ENCODE measurements around the gene NFIX. TPM values are rescaled to one million over a fixed set of nuclear protein-coding genes. Genes with fewer than 3 reads are reported as not detected.

Gene NFIX
- polyA plus RNA-seq, 3 donors from 2014 or later, result 0.49 TPM; not detected in 2

GRCh38 chr19:13102666-13103580, 107.6 kb downstream of the NFIX start, which contains the start of gene LYL1:
Gene LYL1, minus strand, starts transcription at chr19:13102858. Its CDS starts 1,687 bp downstream, at chr19:13101171.
- DNase-seq, result peak in 1 of 3 donors; percentile 32
- H3K4me1 Mint-ChIP-seq, result peaks cover 46% of the 10 kb centered on the region in 2 donors
- peak within 1 kb of the TSS in 3 of 6 donors; percentile 14 to 64 (median 55) for H3K27ac Mint-ChIP-seq
- peaks cover 2 to 6% (median 4%) of the 10 kb centered on the region in 6 donors for H3K9me3 Mint-ChIP-seq
- H3K27me3 Mint-ChIP-seq (ENCODE audit: low read depth in 3 of 3), result peaks cover 22 to 28% (median 23%) of the 10 kb centered on the region in 3 donors
- H3K36me3 Mint-ChIP-seq, result no peaks in the 10 kb centered on the region
- H3K4me3 Mint-ChIP-seq, result peak within 1 kb of the TSS; percentile 45 to 70 (median 63)

GRCh38 chr19:13103581-13104359, 108.5 kb downstream of the NFIX start:
- Mint-ChIP-seq H3K9me3 (peaks cover 2 to 5% (median 4%) of the 10 kb centered on the region in 6 donors), H3K36me3 (no peaks in the 10 kb centered on the region), H3K4me3 (peak overlapping the region; percentile 90 to 98 (median 93)), H3K27ac (peak overlapping the region in 1 of 6 donors; percentile 87), H3K27me3 (ENCODE audit: low read depth in 3 of 3) (peaks cover 16 to 22% (median 20%) of the 10 kb centered on the region in 3 donors), H3K4me1 (peaks cover 39 to 41% of the 10 kb centered on the region in 2 donors)
- no peak for DNase-seq

DNA sequence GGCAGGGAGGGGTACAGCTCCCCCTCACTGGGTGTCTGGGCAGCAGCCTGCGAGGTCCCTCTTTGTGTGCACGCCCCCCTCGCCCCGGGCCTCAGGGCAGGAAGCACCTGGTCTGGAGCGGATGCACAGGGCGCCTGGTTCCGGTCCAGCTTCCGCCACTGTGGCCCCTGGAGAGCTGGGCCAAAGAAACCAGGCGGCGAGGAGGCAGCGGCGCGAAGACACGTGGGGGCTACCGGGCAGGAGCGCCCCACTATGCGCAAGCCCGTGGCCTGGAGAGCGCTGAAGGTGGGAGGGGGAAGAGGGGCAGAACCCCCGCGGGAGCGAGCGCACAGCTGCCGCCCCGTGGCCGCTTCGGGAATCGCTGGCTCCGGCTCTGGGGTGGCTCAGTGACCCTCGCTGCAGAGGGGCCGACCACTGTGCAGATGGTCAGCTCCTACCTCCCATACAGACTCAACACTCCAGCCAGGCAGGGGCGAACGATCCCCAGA, 109.1 kb downstream of the NFIX start:
- Mint-ChIP-seq H3K27me3 (ENCODE audit: low read depth in 3 of 3) (peaks cover 13 to 18% (median 15%) of the 10 kb centered on the region in 3 donors), H3K27ac (peak overlapping the region; percentile 68 to 90 (median 88)), H3K9me3 (peaks cover 0 to 5% (median 4%) of the 10 kb centered on the region in 6 donors), H3K36me3 (no peaks in the 10 kb centered on the region), H3K4me3 (peak overlapping the region; percentile 90 to 98 (median 93)), H3K4me1 (peaks cover 33 to 38% of the 10 kb centered on the region in 2 donors)
- DNase-seq, result peak; percentile 57 to 68 (median 65)

DNA sequence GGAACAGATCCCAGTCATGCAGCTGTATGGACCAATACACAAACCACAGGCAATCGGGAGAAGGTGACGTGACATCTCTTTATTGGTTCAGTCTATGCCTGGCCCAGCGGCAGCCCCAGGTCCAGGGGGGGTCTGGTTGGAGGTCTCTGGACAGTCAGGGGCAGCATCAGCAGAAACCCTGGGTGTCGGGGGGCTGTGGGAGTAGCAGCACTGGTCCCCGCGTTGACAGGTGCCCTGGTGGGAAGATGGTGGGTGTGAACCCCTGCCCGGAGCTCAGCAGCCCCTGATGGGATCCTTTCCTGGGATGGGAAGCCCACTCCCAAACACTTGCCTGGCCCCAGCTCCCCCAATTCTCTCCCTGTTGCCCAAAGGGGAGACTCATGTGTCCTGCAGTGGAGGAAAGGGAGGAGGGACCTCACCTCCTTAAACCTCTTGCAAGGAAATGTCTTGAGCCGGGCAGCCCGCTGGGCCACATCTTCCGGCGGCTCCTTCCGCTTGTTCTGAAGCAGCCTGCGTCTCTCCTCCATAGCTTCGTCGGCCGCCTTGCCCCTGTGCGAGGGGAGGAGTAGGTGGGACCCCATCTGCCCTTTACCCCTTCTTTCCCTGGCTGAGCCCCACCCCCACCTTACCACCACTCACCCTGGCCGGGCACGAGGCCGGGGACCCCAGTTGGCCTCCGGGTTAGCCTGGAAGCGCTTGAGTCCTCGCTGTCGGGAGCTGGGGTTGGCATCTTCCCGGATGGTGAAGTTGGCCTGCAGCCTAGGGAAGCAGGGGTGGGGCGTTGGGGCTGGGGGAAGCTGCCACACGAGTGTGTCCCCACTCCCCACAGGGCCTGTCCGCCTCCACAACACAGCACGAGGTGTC, 109.8 kb downstream of the NFIX start:
- Mint-ChIP-seq H3K36me3 (peaks cover 0 to 4% (median 0%) of the 10 kb centered on the region in 3 donors), H3K27me3 (ENCODE audit: low read depth in 3 of 3) (peaks cover 8 to 11% (median 9%) of the 10 kb centered on the region in 3 donors), H3K4me3 (peak overlapping the region; percentile 90 to 98 (median 93)), H3K27ac (peak overlapping the region; percentile 68 to 90 (median 88)), H3K4me1 (peaks cover 26 to 31% of the 10 kb centered on the region in 2 donors), H3K9me3 (peaks cover 0 to 3% (median 2%) of the 10 kb centered on the region in 6 donors)
- peak in 2 of 3 donors; percentile 37 to 51 for DNase-seq

DNA sequence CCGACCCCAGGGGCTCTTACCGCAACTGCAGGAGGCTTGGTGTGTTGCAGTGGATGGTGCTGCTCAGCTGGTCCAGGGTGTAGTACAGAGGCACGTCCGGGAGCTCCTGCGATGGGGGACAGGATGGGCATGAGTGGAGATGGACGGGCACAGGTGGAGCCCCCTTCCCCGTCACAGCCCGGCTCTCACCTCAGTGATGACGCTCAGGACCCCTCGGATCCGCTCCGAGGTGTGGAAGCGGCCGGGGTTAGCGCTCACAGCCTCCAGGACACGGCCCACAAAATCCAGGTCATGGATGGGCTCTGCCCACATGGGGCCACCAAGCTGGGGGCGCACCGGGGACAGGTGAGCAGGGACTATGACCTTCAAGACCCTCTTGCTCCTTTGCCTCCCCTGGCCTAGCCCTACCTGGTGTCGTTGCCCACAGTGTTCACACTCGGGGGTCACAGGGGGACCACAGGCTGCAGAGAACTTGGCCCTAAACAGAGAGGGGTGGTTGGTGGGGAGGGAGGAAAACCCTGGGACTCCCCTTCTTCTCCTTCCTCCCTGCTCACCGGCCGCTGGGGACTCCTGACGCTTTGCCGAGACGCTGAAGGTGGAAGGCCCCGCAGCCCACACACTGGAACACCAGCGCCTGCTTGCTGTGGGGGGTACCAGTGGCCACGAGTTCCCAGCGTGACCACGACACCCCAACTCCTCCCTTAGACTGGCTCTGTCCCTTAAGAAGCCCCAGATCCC, 114.3 kb downstream of the NFIX start:
- Mint-ChIP-seq H3K27ac (no peak overlapping the region), H3K36me3 (peaks cover 0 to 5% (median 0%) of the 10 kb centered on the region in 3 donors), H3K9me3 (no peaks in the 10 kb centered on the region), H3K4me1 (peaks cover 4 to 6% of the 10 kb centered on the region in 2 donors), H3K4me3 (no peak overlapping the region), H3K27me3 (ENCODE audit: low read depth in 3 of 3) (peaks cover 0 to 3% (median 0%) of the 10 kb centered on the region in 3 donors)
- no peak for DNase-seq

DNA sequence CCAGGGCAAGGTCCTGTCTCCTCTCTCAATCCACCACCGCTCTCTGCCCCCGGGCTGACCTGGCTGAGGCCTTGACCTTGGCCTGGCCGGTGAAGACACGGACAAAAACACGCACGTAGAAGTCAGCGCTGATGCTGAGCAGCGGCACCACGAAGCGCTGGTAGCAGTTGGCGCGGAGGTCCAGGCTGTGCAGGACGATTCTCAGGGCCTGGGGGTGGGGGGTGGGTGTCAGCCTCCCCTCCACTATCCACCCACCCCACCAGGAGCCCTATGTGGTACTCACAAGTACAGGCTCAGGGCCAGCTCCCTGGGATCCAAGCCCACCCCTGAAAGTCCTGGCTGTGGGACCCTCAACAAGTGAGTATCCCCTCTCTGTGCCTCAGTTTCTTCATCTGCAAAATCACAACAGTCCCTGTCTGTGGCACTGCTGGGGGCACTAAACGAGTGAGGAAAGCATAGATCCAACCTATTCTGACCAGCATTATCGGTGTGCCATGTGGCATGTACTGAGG, 114.9 kb downstream of the NFIX start:
- H3K4me1 Mint-ChIP-seq, result peaks cover 0 to under 1% of the 10 kb centered on the region in 2 donors
- no peak for DNase-seq
- no peaks in the 10 kb centered on the region for H3K9me3 Mint-ChIP-seq
- H3K27me3 Mint-ChIP-seq (ENCODE audit: low read depth in 3 of 3), result no peaks in the 10 kb centered on the region
- H3K27ac Mint-ChIP-seq, result no peak overlapping the region
- H3K36me3 Mint-ChIP-seq, result peaks cover 0 to 5% (median 0%) of the 10 kb centered on the region in 3 donors
- H3K4me3 Mint-ChIP-seq, result no peak overlapping the region

DNA sequence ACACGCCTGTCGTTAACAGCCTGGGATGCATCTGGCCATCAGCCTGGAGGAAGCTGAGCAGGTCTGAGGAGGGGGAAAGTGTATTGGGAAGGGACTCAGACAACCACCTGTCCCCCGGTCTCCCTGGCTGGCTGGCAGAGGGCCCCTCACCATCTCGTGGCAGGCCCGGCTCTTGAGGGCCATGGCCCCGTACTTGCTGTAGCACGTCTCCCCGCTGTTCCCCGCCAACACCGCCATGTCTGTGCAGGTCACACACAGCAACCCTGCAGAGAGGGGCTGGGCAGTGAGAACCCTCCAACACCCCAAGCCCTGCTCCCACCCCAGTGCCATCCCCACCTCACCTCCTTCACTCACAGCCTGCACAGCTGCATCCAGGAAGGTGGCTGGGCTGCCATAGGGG, 117.3 kb downstream of the NFIX start:
- H3K4me1 Mint-ChIP-seq, result peaks cover 16 to 22% of the 10 kb centered on the region in 2 donors
- no peak overlapping the region for H3K27ac Mint-ChIP-seq
- no peaks in the 10 kb centered on the region for H3K9me3 Mint-ChIP-seq
- peaks cover 3 to 9% (median 9%) of the 10 kb centered on the region in 3 donors for H3K27me3 Mint-ChIP-seq (ENCODE audit: low read depth in 3 of 3)
- no peak overlapping the region for H3K4me3 Mint-ChIP-seq
- H3K36me3 Mint-ChIP-seq, result peaks cover 0 to 5% (median 0%) of the 10 kb centered on the region in 3 donors
- DNase-seq, result no peak

DNA sequence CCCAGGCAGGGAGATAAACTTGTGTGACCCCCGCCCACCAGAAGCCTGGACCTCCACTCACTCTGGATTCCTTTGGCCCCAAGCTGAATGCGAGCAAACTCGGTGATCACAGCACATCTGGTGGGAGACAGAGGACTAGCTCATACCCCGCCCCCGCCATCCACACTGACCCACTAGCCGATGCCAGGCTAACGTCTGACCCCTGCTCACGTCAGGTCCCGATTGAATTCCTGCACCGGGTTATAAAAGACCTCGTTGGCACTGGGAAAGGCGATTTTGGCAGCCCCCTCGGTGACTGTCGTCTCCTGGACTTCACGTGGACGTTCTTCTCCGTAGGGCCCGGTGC, 120.6 kb downstream of the NFIX start:
- Mint-ChIP-seq H3K4me1 (peaks cover 40 to 48% of the 10 kb centered on the region in 2 donors), H3K4me3 (peak overlapping the region; percentile 87 to 97 (median 95)), H3K27me3 (ENCODE audit: low read depth in 3 of 3) (peaks cover 5 to 16% (median 15%) of the 10 kb centered on the region in 3 donors), H3K9me3 (no peaks in the 10 kb centered on the region), H3K27ac (peak overlapping the region in 4 of 6 donors; percentile 36 to 90 (median 76)), H3K36me3 (no peaks in the 10 kb centered on the region)
- no peak for DNase-seq

DNA sequence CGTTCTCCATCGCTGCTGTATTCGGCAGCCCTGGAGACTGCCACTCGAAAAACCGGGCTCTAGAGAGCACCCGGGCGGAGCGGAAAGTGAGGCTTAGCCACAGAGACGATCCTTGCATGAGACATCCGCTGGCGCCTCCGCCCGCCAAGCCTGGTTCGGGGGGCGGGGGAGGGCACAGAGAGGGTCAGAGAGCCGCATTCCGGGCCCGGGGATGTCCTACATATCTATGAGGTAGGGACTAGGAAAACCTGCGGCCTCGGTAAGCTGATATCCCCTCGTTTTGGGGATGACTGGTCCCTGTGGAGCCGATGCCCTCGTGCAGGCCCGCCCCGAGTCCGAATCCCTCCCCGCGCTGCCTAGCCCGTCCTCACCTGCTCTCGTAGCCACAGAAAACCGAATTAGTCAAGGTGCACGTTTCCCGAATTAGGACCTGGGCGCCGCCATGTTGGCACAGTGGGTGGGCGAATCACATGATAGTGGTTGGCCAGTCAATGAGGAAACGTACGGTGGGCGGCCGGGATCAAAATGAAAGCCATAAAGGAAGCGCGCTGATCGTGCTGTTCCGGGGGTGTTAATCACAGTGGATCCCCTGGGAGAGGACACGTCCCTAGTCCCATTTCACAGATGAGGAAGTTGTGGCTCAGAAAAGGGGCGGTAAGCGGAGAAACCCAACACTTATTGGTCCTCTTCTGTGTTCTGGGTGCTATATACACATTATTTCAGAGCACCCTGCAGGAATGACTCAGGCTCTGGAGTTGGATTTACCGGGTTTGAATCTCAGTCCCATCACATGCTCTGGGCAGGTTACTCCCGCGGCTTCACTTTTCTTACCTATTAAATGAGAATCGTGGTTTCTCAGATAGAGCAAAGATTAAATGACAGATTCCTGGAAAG, 121.3 kb downstream of the NFIX start, which contains the start of gene TRMT1:
Gene TRMT1, minus strand, starts transcription at position 459 of the 894 bp plus-strand sequence. Its CDS starts 341 bp downstream, at position 118.
- peak; percentile 83 to 86 (median 86) for DNase-seq
- peaks cover 5 to 18% (median 18%) of the 10 kb centered on the region in 3 donors for H3K27me3 Mint-ChIP-seq (ENCODE audit: low read depth in 3 of 3)
- H3K9me3 Mint-ChIP-seq, result no peaks in the 10 kb centered on the region
- peaks cover 47 to 54% of the 10 kb centered on the region in 2 donors for H3K4me1 Mint-ChIP-seq
- peak within 1 kb of the TSS; percentile 81 to 96 (median 94) for H3K27ac Mint-ChIP-seq
- no peaks in the 10 kb centered on the region for H3K36me3 Mint-ChIP-seq
- H3K4me3 Mint-ChIP-seq, result peak within 1 kb of the TSS; percentile 87 to 97 (median 95)

DNA sequence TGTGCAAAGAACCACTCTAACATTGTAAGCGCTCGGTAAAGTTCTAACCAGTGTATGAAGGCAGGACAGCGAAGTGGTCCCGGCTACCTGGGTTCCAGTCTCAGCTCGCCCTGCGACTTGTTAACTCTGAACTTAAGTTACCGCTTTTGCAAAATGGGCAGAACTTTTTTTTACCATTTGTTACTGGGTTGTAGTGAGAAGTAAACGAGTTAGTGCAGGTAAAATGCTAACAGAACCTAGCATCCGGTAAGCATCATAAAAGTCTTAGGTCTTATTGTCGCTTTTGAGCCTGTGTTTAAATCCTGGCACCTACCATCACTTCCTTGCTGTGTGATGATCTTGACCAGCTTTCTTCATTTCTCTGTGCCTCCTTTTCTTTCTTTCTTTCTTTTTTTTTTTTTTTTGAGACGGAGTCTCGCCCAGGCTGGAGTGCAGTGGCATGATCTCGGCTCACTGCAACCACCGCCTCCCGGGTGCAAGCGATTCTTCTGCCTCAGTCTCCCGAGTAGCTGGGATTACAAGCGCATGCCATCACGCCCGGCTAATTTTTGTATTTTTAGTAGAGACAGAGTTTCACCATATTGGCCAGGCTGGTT, 122.0 kb downstream of the NFIX start:
- Mint-ChIP-seq H3K36me3 (peaks cover 0 to 3% (median 0%) of the 10 kb centered on the region in 3 donors), H3K4me3 (peak overlapping the region; percentile 87 to 97 (median 95)), H3K4me1 (peaks cover 54 to 61% of the 10 kb centered on the region in 2 donors), H3K27ac (peak overlapping the region; percentile 81 to 96 (median 94)), H3K27me3 (ENCODE audit: low read depth in 3 of 3) (peaks cover 9 to 24% (median 18%) of the 10 kb centered on the region in 3 donors), H3K9me3 (peaks cover 0 to 2% (median 0%) of the 10 kb centered on the region in 6 donors)
- no peak for DNase-seq
